DOHH2 (cell line): ENCODE measurements around the gene LCK.
A peak's percentile ranks its signal among the peaks of the same experiment; 100 is the strongest.

Experiments used
- H3F3A ChIP-seq: fragments of 200-600 bp; sonication (generic), shearing (Covaris generic); 2 replicates; pipeline ENCODE4 v1.6.0; 2016; ENCODE audit warnings: antibody characterized with exemption, mild to moderate bottlenecking; ENCODE audit not compliant: control insufficient read depth, insufficient read depth
- H3K27ac ChIP-seq: fragments of 200-600 bp; sonication (generic); 2 replicates; pipeline ENCODE4 v1.5.1; 2014; ENCODE audit warnings: low read depth, mild to moderate bottlenecking, low read length, moderate library complexity
- H3K27me3 ChIP-seq: fragments of 200-600 bp; sonication (generic); 2 replicates; pipeline ENCODE4 v1.6.1; 2014; ENCODE audit warnings: mild to moderate bottlenecking, low read length, mixed read lengths; ENCODE audit not compliant: control insufficient read depth
- H3K36me3 ChIP-seq: fragments of 200-600 bp; sonication (generic); 2 replicates; pipeline ENCODE4 v1.6.1; 2014; ENCODE audit warnings: mild to moderate bottlenecking, low read length, moderate library complexity, mixed read lengths; ENCODE audit not compliant: control insufficient read depth
- H3K4me1 ChIP-seq: fragments of 200-600 bp; sonication (generic); 2 replicates; pipeline ENCODE4 v1.6.1; 2014; ENCODE audit warnings: mild to moderate bottlenecking, low read length, mixed read lengths; ENCODE audit not compliant: control insufficient read depth
- H3K4me2 ChIP-seq: fragments of 200-600 bp; sonication (generic); 2 replicates; pipeline ENCODE4 v1.6.0; 2014; ENCODE audit warnings: mild to moderate bottlenecking, low read length, moderate library complexity
- H3K4me3 ChIP-seq: fragments of 200-600 bp; sonication (generic); 2 replicates; pipeline ENCODE4 v1.5.1; 2014; ENCODE audit warnings: mild to moderate bottlenecking, low read length, mixed read lengths
- H3K79me2 ChIP-seq: fragments of 200-600 bp; sonication (generic); 2 replicates; pipeline ENCODE4 v1.6.1; 2014; ENCODE audit warnings: mild to moderate bottlenecking, low read length, mixed read lengths; ENCODE audit not compliant: control insufficient read depth
- H3K9me2 ChIP-seq: fragments of 200-600 bp; sonication (generic); replicated peaks from 2 replicates; pipeline ENCODE4 v1.6.1; 2014; ENCODE audit warnings: mild to moderate bottlenecking, low read length, mixed read lengths; ENCODE audit not compliant: control insufficient read depth
- H3K9me3 ChIP-seq: fragments of 200-600 bp; sonication (generic); 2 replicates; pipeline ENCODE4 v1.6.1; 2014; ENCODE audit warnings: antibody characterized with exemption, low read length, mixed read lengths; ENCODE audit not compliant: control insufficient read depth, insufficient read depth
- H4K20me1 ChIP-seq: fragments of 200-600 bp; sonication (generic); 2 replicates; pipeline ENCODE4 v1.6.0; 2014; ENCODE audit warnings: low read depth, mild to moderate bottlenecking, antibody characterized with exemption, low read length, moderate library complexity; ENCODE audit not compliant: control insufficient read depth, insufficient read depth
- CTCF ChIP-seq: fragments of 200-600 bp; sonication (generic); IDR thresholded peaks from one replicate; pipeline ENCODE4 v1.5.1; 2014; ENCODE audit warnings: antibody characterized with exemption, mild to moderate bottlenecking, low read depth, low read length; ENCODE audit not compliant: poor library complexity, severe bottlenecking
- EZH2phosphoT487 ChIP-seq: fragments of 200-600 bp; sonication (generic); IDR thresholded peaks from 2 replicates; pipeline ENCODE4 v1.6.1; 2017; ENCODE audit warnings: borderline replicate concordance, mild to moderate bottlenecking, antibody characterized with exemption, low read length, moderate library complexity, mixed read lengths

The LCK gene

GRCh38 chr1:32303997-32304622 is 53.0 kb downstream of the LCK start:
- no peak for TF ChIP-seq EZH2phosphoT487
- no peak for TF ChIP-seq CTCF
- Histone ChIP-seq H3F3A (peaks cover 23% of the 10 kb centered on the region), H3K4me3 (no peak overlapping the region), H3K79me2 (peaks cover 100% of the 10 kb centered on the region), H4K20me1 (no peaks in the 10 kb centered on the region), H3K27ac (no peak overlapping the region), H3K36me3 (peaks cover 91% of the 10 kb centered on the region), H3K4me1 (peaks cover 58% of the 10 kb centered on the region), H3K4me2 (no peak overlapping the region), H3K27me3 (no peaks in the 10 kb centered on the region), H3K9me2 (no peaks in the 10 kb centered on the region), H3K9me3 (no peaks in the 10 kb centered on the region)

GRCh38 chr1:32305310-32305709 is 54.2 kb downstream of the LCK start:
- peaks cover 67% of the 10 kb centered on the region for H3K4me1 ChIP-seq

GRCh38 chr1:32307324-32307723 is 56.3 kb downstream of the LCK start:
- Histone ChIP-seq H3F3A (peaks cover 30% of the 10 kb centered on the region), H3K9me3 (no peaks in the 10 kb centered on the region), H3K9me2 (no peaks in the 10 kb centered on the region), H3K4me2 (peak overlapping the region; percentile 60), H3K4me3 (peak overlapping the region; percentile 52), H3K4me1 (peaks cover 84% of the 10 kb centered on the region), H4K20me1 (no peaks in the 10 kb centered on the region), H3K79me2 (peaks cover 100% of the 10 kb centered on the region), H3K36me3 (peaks cover 86% of the 10 kb centered on the region), H3K27ac (peak overlapping the region; percentile 77), H3K27me3 (no peaks in the 10 kb centered on the region)
- TF ChIP-seq EZH2phosphoT487 (no peak), CTCF (no peak)

More at GRCh38 chr1:32305310-32305709, 54.2 kb downstream of the LCK start:
- H3K27ac ChIP-seq, result peak overlapping the region; percentile 30; the same call in 1 of the 2 replicates
- peaks cover 23% of the 10 kb centered on the region for H3F3A ChIP-seq
- TF ChIP-seq CTCF, result no peak
- TF ChIP-seq EZH2phosphoT487, result no peak
- H4K20me1 ChIP-seq, result no peaks in the 10 kb centered on the region
- H3K4me2 ChIP-seq, result no peak overlapping the region
- H3K27me3 ChIP-seq, result no peaks in the 10 kb centered on the region
- H3K9me2 ChIP-seq, result no peaks in the 10 kb centered on the region
- H3K79me2 ChIP-seq, result peaks cover 100% of the 10 kb centered on the region
- peaks cover 91% of the 10 kb centered on the region for H3K36me3 ChIP-seq
- no peak overlapping the region for H3K4me3 ChIP-seq
- no peaks in the 10 kb centered on the region for H3K9me3 ChIP-seq
